Trophoblast cell (in vitro differentiated cells and primary cell): ENCODE data around the gene NDUFB11.

Experiments used
- DNase-seq, 2 donors: peaks; one replicate each; pipeline ENCODE4 v3.0.0-alpha.2; 2016
- H2AFZ ChIP-seq: 2 replicates; pipeline ENCODE4 v1.6.1; 2013; ENCODE audit warnings: low read length, moderate library complexity, mild to moderate bottlenecking; ENCODE audit not compliant: insufficient read depth, poor library complexity
- H2AK5ac ChIP-seq: 2 replicates; pipeline ENCODE4 v1.6.1; 2013; ENCODE audit warnings: mild to moderate bottlenecking, low read length
- H2BK120ac ChIP-seq: 2 replicates; pipeline ENCODE4 v1.6.1; 2013; ENCODE audit warnings: low read length, mild to moderate bottlenecking, moderate library complexity; ENCODE audit not compliant: insufficient read depth, poor library complexity
- H2BK12ac ChIP-seq: 2 replicates; pipeline ENCODE4 v1.6.1; 2013; ENCODE audit warnings: mild to moderate bottlenecking, low read length, moderate library complexity
- H2BK5ac ChIP-seq: 2 replicates; pipeline ENCODE4 v1.6.1; 2013; ENCODE audit warnings: low read length, low read depth, moderate library complexity, mild to moderate bottlenecking; ENCODE audit not compliant: poor library complexity
- H3K14ac ChIP-seq: 2 replicates; pipeline ENCODE4 v1.6.1; 2013; ENCODE audit warnings: mild to moderate bottlenecking, low read length
- H3K18ac ChIP-seq: 2 replicates; pipeline ENCODE4 v1.6.1; 2013; ENCODE audit warnings: mild to moderate bottlenecking, low read length
- H3K23ac ChIP-seq: 2 replicates; pipeline ENCODE4 v1.6.1; 2013; ENCODE audit warnings: low read length
- H3K27ac ChIP-seq: 2 replicates; pipeline ENCODE4 v1.5.1; 2013; ENCODE audit warnings: low read depth, mild to moderate bottlenecking, inconsistent platforms, low read length, moderate library complexity
- H3K27me3 ChIP-seq: 2 replicates; pipeline ENCODE4 v1.6.1; 2013; ENCODE audit warnings: inconsistent platforms, mild to moderate bottlenecking, low read length, moderate library complexity; ENCODE audit not compliant: insufficient read depth
- H3K36me3 ChIP-seq, 2 experiments: 1 replicate in 1 of 2; 2 replicates in 1 of 2; pipeline ENCODE4 v1.6.1; 2013; ENCODE audit warnings: low read length in 2 of 2, mild to moderate bottlenecking in 2 of 2, moderate library complexity in 1 of 2; ENCODE audit not compliant: insufficient read depth in 2 of 2, control insufficient read depth in 1 of 2
- H3K4ac ChIP-seq: 2 replicates; pipeline ENCODE4 v1.6.1; 2013; ENCODE audit warnings: low read depth, mild to moderate bottlenecking, low read length, moderate library complexity
- H3K4me1 ChIP-seq, 2 experiments: 1 replicate in 1 of 2; 2 replicates in 1 of 2; pipeline ENCODE4 v1.6.1; 2013; ENCODE audit warnings: low read length in 2 of 2, mild to moderate bottlenecking in 2 of 2, moderate library complexity in 1 of 2; ENCODE audit not compliant: insufficient read depth in 2 of 2, control insufficient read depth in 1 of 2
- H3K4me2 ChIP-seq: 2 replicates; pipeline ENCODE4 v1.6.1; 2013; ENCODE audit warnings: inconsistent platforms, mild to moderate bottlenecking, low read length, moderate library complexity
- H3K4me3 ChIP-seq: 2 replicates; pipeline ENCODE4 v1.5.1; 2013; ENCODE audit warnings: mild to moderate bottlenecking, low read depth, low read length, inconsistent platforms
- H3K79me1 ChIP-seq: one replicate; pipeline ENCODE4 v1.6.1; 2013; ENCODE audit warnings: low read length
- H3K79me2 ChIP-seq: 2 replicates; pipeline ENCODE4 v1.6.1; 2013; ENCODE audit warnings: low read length, mild to moderate bottlenecking; ENCODE audit not compliant: control insufficient read depth, insufficient read depth, poor library complexity
- H3K9ac ChIP-seq: 2 replicates; pipeline ENCODE4 v1.6.1; 2013; ENCODE audit warnings: mild to moderate bottlenecking, low read length
- H3K9me3 ChIP-seq: 2 replicates; pipeline ENCODE4 v1.6.1; 2013; ENCODE audit warnings: low read depth, mild to moderate bottlenecking, control low read depth, inconsistent platforms, low read length; ENCODE audit not compliant: insufficient read depth
- H4K12ac ChIP-seq: 2 replicates; pipeline ENCODE4 v1.6.1; 2013; ENCODE audit warnings: low read depth, mild to moderate bottlenecking, low read length, moderate library complexity
- H4K8ac ChIP-seq: 2 replicates; pipeline ENCODE4 v1.6.1; 2013; ENCODE audit warnings: low read depth, mild to moderate bottlenecking, low read length, moderate library complexity
- H4K91ac ChIP-seq: one replicate; pipeline ENCODE4 v1.6.1; 2013; ENCODE audit warnings: low read depth, mild to moderate bottlenecking, low read length, moderate library complexity
- WGBS: extraction: QIAGEN DNeasy Blood & Tissue Kit; methylation state at CpG from one replicate; pipeline ENCODE4 v1.1.7; 2013; ENCODE audit warnings: missing lambda C conversion rate; ENCODE audit not compliant: insufficient read length, insufficient coverage; ENCODE audit errors: extremely low coverage; 5-methylcytosine and 5-hydroxymethylcytosine counted together

The NDUFB11 gene

DNA sequence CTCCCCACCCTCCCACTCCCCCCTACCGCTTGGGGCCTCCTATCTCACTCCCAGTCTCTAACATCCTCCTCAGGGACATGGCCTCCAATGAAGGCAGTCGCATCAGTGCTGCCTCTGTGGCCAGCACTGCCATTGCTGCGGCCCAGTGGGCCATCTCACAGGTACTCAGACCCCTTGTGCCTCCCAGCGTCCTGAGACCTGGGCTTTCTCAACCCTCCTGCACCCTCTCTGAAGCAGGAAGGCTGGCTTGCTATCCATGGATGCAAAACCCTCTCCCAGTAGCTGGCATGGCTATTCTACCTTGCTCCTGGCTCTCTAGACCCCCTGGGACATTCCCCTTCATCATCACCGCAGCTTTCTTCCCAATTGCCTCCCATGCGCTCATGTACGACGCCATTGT, 35.8 kb upstream of the NDUFB11 start:
- Histone ChIP-seq H3K27ac (no peak overlapping the region), H3K4me1 (no peaks in the 10 kb centered on the region), H4K12ac (no peak overlapping the region), H3K27me3 (no peaks in the 10 kb centered on the region), H3K9me3 (no peaks in the 10 kb centered on the region), H3K18ac (no peak overlapping the region), H3K4me3 (no peak overlapping the region), H3K23ac (no peak overlapping the region), H2BK12ac (no peak overlapping the region), H4K8ac (no peak overlapping the region), H2AK5ac (no peak overlapping the region), H4K91ac (no peak overlapping the region), H3K79me1 (no peaks in the 10 kb centered on the region), H3K4ac (no peak overlapping the region), H3K36me3 (peaks cover 78 to 80% of the 10 kb centered on the region in 2 experiments), H3K14ac (no peak overlapping the region), H2BK5ac (no peak overlapping the region), H3K4me2 (no peak overlapping the region), H2BK120ac (no peak overlapping the region), H3K79me2 (no peaks in the 10 kb centered on the region), H2AFZ (no peak overlapping the region), H3K9ac (no peak overlapping the region)
- DNase-seq, result no peak
- no CpG with 5 or more reads among the region's 8 CpGs for WGBS

GRCh38 chrX:47179928-47180255, 35.4 kb upstream of the NDUFB11 start:
- no peak overlapping the region for H3K27ac ChIP-seq
- H3K79me1 ChIP-seq, result no peaks in the 10 kb centered on the region
- no peak overlapping the region for H3K4me3 ChIP-seq
- no peaks in the 10 kb centered on the region for H3K4me1 ChIP-seq
- peaks cover 78 to 80% of the 10 kb centered on the region in 2 experiments for H3K36me3 ChIP-seq
- H4K91ac ChIP-seq, result no peak overlapping the region
- no peak overlapping the region for H3K9ac ChIP-seq
- WGBS, result no CpG with 5 or more reads among the region's 18 CpGs
- no peak overlapping the region for H3K23ac ChIP-seq
- H4K8ac ChIP-seq, result no peak overlapping the region
- no peak overlapping the region for H4K12ac ChIP-seq
- no peak overlapping the region for H3K14ac ChIP-seq
- H2BK12ac ChIP-seq, result no peak overlapping the region
- DNase-seq, result no peak
- no peak overlapping the region for H2AK5ac ChIP-seq
- no peaks in the 10 kb centered on the region for H3K27me3 ChIP-seq
- no peak overlapping the region for H2BK120ac ChIP-seq
- no peak overlapping the region for H3K18ac ChIP-seq
- H2BK5ac ChIP-seq, result no peak overlapping the region
- no peak overlapping the region for H3K4ac ChIP-seq
- H3K4me2 ChIP-seq, result no peak overlapping the region
- no peaks in the 10 kb centered on the region for H3K79me2 ChIP-seq
- no peak overlapping the region for H2AFZ ChIP-seq
- no peaks in the 10 kb centered on the region for H3K9me3 ChIP-seq

DNA sequence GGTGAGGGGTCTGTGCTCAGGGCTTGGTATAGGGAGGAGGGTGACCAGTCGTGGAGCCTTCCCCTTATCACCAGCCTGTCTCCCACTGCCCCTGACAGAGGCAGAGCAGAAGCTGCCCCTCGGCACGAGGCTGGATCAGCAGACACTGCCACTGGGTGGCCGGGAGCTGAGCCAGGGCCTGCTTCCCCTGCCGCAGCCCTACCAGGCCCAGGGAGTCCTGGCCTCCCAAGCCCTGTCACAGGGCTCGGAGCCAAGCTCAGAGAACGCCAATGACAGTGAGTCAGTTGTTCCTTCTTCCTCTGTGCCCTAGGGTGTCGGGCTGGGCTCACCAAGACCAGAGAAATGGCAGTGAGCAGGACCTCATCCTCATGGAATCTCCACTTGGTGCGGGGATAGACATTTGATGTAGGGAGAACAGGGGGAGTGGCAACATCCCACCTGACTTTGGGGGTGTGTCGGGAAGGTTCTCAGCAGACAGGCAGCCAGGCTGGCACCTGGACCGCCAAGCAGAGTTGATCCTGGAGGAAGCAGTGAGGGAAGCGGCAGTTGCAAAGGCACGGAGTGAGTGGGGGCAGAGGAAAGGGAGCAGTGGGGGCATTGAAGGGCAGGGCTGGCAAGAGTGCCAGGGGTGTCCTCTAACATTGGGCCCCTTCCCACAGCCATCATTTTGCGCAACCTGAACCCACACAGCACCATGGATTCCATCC, 34.9 kb upstream of the NDUFB11 start:
- Histone ChIP-seq H4K8ac (no peak overlapping the region), H3K14ac (no peak overlapping the region), H3K79me1 (no peaks in the 10 kb centered on the region), H3K27me3 (no peaks in the 10 kb centered on the region), H3K36me3 (peaks cover 79 to 80% of the 10 kb centered on the region in 2 experiments), H2BK120ac (no peak overlapping the region), H3K4ac (no peak overlapping the region), H3K23ac (no peak overlapping the region), H2AK5ac (no peak overlapping the region), H3K9ac (no peak overlapping the region), H3K4me2 (no peak overlapping the region), H3K4me3 (no peak overlapping the region), H2BK12ac (no peak overlapping the region), H4K91ac (no peak overlapping the region), H3K9me3 (no peaks in the 10 kb centered on the region), H3K18ac (no peak overlapping the region), H3K79me2 (no peaks in the 10 kb centered on the region), H4K12ac (no peak overlapping the region), H2AFZ (no peak overlapping the region), H3K4me1 (no peaks in the 10 kb centered on the region), H2BK5ac (no peak overlapping the region), H3K27ac (no peak overlapping the region)
- DNase-seq, result no peak
- WGBS, result no CpG with 5 or more reads among the region's 14 CpGs

DNA sequence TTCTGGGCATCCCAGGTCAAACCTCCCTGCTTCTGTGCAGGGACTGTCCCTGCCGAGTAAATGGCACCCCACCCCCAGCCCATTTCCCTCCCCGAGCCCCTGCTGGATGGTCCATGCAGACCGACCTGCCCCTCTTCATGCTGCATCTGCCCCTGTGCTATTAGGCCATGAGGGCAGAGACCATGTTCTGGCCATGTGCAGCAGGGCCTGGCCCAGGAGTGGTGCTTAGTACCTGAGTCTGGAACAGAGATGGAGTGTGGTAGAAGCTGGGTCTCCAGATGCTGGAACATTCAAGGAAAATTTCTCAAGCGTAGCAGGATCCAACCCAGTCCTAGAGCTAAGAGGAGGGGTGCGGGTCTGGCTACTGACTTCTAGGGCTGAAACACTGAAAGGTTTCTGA, 33.8 kb upstream of the NDUFB11 start:
- DNase-seq, result no peak
- no peak overlapping the region for H2AFZ ChIP-seq
- H4K8ac ChIP-seq, result no peak overlapping the region
- H3K27ac ChIP-seq, result no peak overlapping the region
- H3K18ac ChIP-seq, result no peak overlapping the region
- no peak overlapping the region for H3K14ac ChIP-seq
- no peak overlapping the region for H2AK5ac ChIP-seq
- H3K9me3 ChIP-seq, result no peaks in the 10 kb centered on the region
- H3K4ac ChIP-seq, result no peak overlapping the region
- no peak overlapping the region for H2BK5ac ChIP-seq
- no peak overlapping the region for H2BK120ac ChIP-seq
- no peak overlapping the region for H4K91ac ChIP-seq
- H3K9ac ChIP-seq, result no peak overlapping the region
- H3K27me3 ChIP-seq, result no peaks in the 10 kb centered on the region
- peaks cover 82 to 86% of the 10 kb centered on the region in 2 experiments for H3K36me3 ChIP-seq
- no peak overlapping the region for H4K12ac ChIP-seq
- no peak overlapping the region for H2BK12ac ChIP-seq
- WGBS, result no CpG with 5 or more reads among the region's 5 CpGs
- H3K4me2 ChIP-seq, result no peak overlapping the region
- no peak overlapping the region for H3K23ac ChIP-seq
- H3K4me3 ChIP-seq, result no peak overlapping the region
- no peaks in the 10 kb centered on the region for H3K4me1 ChIP-seq
- H3K79me2 ChIP-seq, result no peaks in the 10 kb centered on the region
- H3K79me1 ChIP-seq, result no peaks in the 10 kb centered on the region
